Large intestine (tissue), 1 donor: ENCODE data around the gene ARSG. TPM values are rescaled to one million over a fixed set of nuclear protein-coding genes. Genes with fewer than 3 reads are reported as not detected.

Experiments
- polyA plus RNA-seq: library from polyadenylated mRNA; unstranded; fragments of 120-200 nt; gene quantifications from one replicate; pipeline ENCODE4 v1.2.1, GENCODE V29; 2013

Gene ARSG
- polyA plus RNA-seq, 1 donor: 1.3 TPM

Other genes with a start within 250 kb of the ARSG start
- 45.9 TPM for gene AMZ2, start 43.5 kb upstream of the ARSG start, polyA plus RNA-seq
- 0.27 TPM for gene SLC16A6, start 368 bp upstream of the ARSG start, polyA plus RNA-seq
- 17.4 TPM for gene WIPI1, start 166.0 kb downstream of the ARSG start, polyA plus RNA-seq
- 160 TPM for gene PRKAR1A, start 220.9 kb downstream of the ARSG start, polyA plus RNA-seq